ENCODE measurements around the gene SULT1C2. TPM values are rescaled to one million over a fixed set of nuclear protein-coding genes. Genes with fewer than 3 reads are reported as not detected.

SULT1C2 gene
- total and polyA plus RNA-seq, 2 of the 8 experiments (the other 6 are each of a cell fraction or from before 2014, with no cell fraction given): 2.2 to 2.8 TPM

- Histone ChIP-seq H3K79me2 (ENCODE audit: control insufficient read depth in 1 of 2, insufficient read depth in 2 of 2, low read length in 2 of 2) (no peaks in the 10 kb centered on the region), H3K9ac (replicated peaks in 1 of 4; ENCODE audit: extremely low read depth in 1 of 4, low read depth in 3 of 4, low read length in 3 of 4) (no peak overlapping the region), H3K4me2 (ENCODE audit: insufficient read depth in 1 of 2, low read depth in 2 of 2, low read length in 2 of 2) (no peak overlapping the region), H3K27ac (ENCODE audit: low read depth, low read length) (no peak overlapping the region), H2AK5ac (ENCODE audit: low read depth, low read length) (no peak overlapping the region), H3K9me3 (ENCODE audit: insufficient read depth in 2 of 2, low read depth in 1 of 2, low read length in 1 of 2) (no peaks in the 10 kb centered on the region), H3K23me2 (ENCODE audit: low read depth, low read length) (no peaks in the 10 kb centered on the region), H4K20me1 (replicated peaks in 1 of 2; ENCODE audit: control insufficient read depth in 1 of 2, insufficient read depth in 2 of 2, low read length in 2 of 2) (no peaks in the 10 kb centered on the region), H3K4me3 (ENCODE audit: extremely low read depth in 1 of 4, insufficient read depth in 2 of 4, low read depth in 3 of 4, low read length in 4 of 4) (no peak overlapping the region), H2BK120ac (replicated peaks; ENCODE audit: low read depth, low read length) (no peak overlapping the region), H2BK5ac (ENCODE audit: low read depth, low read length) (no peak overlapping the region), H3K23ac (ENCODE audit: insufficient read length) (no peak overlapping the region), H3K14ac (ENCODE audit: insufficient read length) (no peak overlapping the region), H3K4me1 (replicated peaks in 1 of 4; ENCODE audit: control insufficient read depth in 3 of 4, insufficient read depth in 4 of 4, low read length in 3 of 4) (no peaks in the 10 kb centered on the region), H2AFZ (ENCODE audit: low read length) (no peak overlapping the region), H4K8ac (ENCODE audit: extremely low read depth, insufficient read depth, low read length) (no peak overlapping the region), H4K91ac (replicated peaks; ENCODE audit: insufficient read length, low read length) (no peak overlapping the region), H2BK12ac (ENCODE audit: low read depth, low read length) (no peak overlapping the region), H3K27me3 (replicated peaks in 1 of 4; ENCODE audit: control insufficient read depth in 3 of 4, extremely low read depth in 1 of 4, insufficient read depth in 3 of 4, low read length in 3 of 4) (no peaks in the 10 kb centered on the region), H2BK15ac (ENCODE audit: low read length) (no peak overlapping the region), H3K56ac (replicated peaks; ENCODE audit: insufficient read length, low read depth, low read length) (no peak overlapping the region), H4K5ac (ENCODE audit: insufficient read length, low read depth, low read length) (no peak overlapping the region), H3K36me3 (ENCODE audit: control insufficient read depth in 2 of 4, insufficient read depth in 4 of 4, low read length in 3 of 4) (no peaks in the 10 kb centered on the region), H2BK20ac (ENCODE audit: low read length) (no peak overlapping the region), H3K79me1 (ENCODE audit: low read depth, low read length) (no peaks in the 10 kb centered on the region), H3K18ac (ENCODE audit: extremely low read depth, low read length) (no peak overlapping the region), H3K4ac (replicated peaks; ENCODE audit: insufficient read length, low read depth, low read length) (no peak overlapping the region)
- CTCF ChIA-PET (ENCODE audit: partially characterized antibody): interaction anchor here (0.6 kb wide), 1 partner anchor 131 kb away, joined by 3 read pairs; no protein-coding TSS in a partner anchor
- FAIRE-seq: no peak
- DNase-seq (ENCODE audit: low read depth in 1 of 2, low spot score in 2 of 2): no peak
- POLR2A ChIA-PET (ENCODE audit: partially characterized antibody): no interaction called here
- 80% methylated on average over 2 of the region's 2 CpGs; no CpG with 5 or more reads in 1 of the 2 experiments for WGBS, 2 experiments (ENCODE audit: extremely low coverage in 1 of 2, insufficient coverage in 1 of 2, insufficient read length in 1 of 2, insufficient replicate concordance in 2 of 2, low coverage in 1 of 2, low lambda C conversion rate in 2 of 2, missing lambda C conversion rate in 1 of 2)
- TF ChIP-seq PHF8 (conservative IDR thresholded peaks at IDR 0.05; ENCODE audit: low read depth, low read length): no peak
- no peak for TF ChIP-seq ZNF274 (IDR thresholded peaks at IDR 0.05; ENCODE audit: borderline replicate concordance, extremely low read depth, low read length)
- no peak for TF ChIP-seq TAF1 (IDR thresholded peaks at IDR 0.05; ENCODE audit: low read depth, low read length)
- TF ChIP-seq RAD21 (IDR thresholded peaks at IDR 0.05 in 1 of 2, conservative IDR thresholded peaks at IDR 0.05 in 1 of 2; ENCODE audit: low read depth in 2 of 2, low read length in 2 of 2): no peak
- TF ChIP-seq POLR2A (IDR thresholded peaks at IDR 0.05; ENCODE audit: control extremely low read depth in 1 of 2, low read depth in 2 of 2, low read length in 2 of 2): no peak
- TF ChIP-seq KDM1A (IDR thresholded peaks at IDR 0.05; ENCODE audit: borderline replicate concordance, low read length): no peak
- no peak for TF ChIP-seq RBBP5 (IDR thresholded peaks at IDR 0.05; ENCODE audit: borderline replicate concordance, low read depth, low read length)
- no peak for TF ChIP-seq KDM4A (IDR thresholded peaks at IDR 0.05; ENCODE audit: low read depth, low read length, severe bottlenecking)
- no peak for TF ChIP-seq NRF1 (IDR thresholded peaks at IDR 0.05; ENCODE audit: low read depth, low read length)
- TF ChIP-seq BCL11A (IDR thresholded peaks at IDR 0.05; ENCODE audit: low read depth in 2 of 2, low read length in 2 of 2): no peak
- no peak for TF ChIP-seq JUN (IDR thresholded peaks at IDR 0.05; ENCODE audit: low read depth, low read length)
- no peak for TF ChIP-seq KDM5A (IDR thresholded peaks at IDR 0.05; ENCODE audit: low read length)
- no peak for TF ChIP-seq HDAC6 (IDR thresholded peaks at IDR 0.05; ENCODE audit: low read depth, low read length)
- TF ChIP-seq NANOG (IDR thresholded peaks at IDR 0.05; ENCODE audit: insufficient read depth, low read depth, low read length, poor library complexity, severe bottlenecking): no peak
- TF ChIP-seq BACH1 (IDR thresholded peaks at IDR 0.05; ENCODE audit: low read length): no peak
- TF ChIP-seq SP1 (IDR thresholded peaks at IDR 0.05; ENCODE audit: low read depth, low read length): no peak
Observed at GRCh38 chr2:108329771-108330170, 41.1 kb downstream of the SULT1C2 start.

Measured in H1 (cell line).